ENCODE measurements around the gene ZCCHC14. TPM values are rescaled to one million over a fixed set of nuclear protein-coding genes. Genes with fewer than 3 reads are reported as not detected.

ZCCHC14 gene
- total RNA-seq, 1 experiment from 2014 or later = 27.7 TPM

DNA sequence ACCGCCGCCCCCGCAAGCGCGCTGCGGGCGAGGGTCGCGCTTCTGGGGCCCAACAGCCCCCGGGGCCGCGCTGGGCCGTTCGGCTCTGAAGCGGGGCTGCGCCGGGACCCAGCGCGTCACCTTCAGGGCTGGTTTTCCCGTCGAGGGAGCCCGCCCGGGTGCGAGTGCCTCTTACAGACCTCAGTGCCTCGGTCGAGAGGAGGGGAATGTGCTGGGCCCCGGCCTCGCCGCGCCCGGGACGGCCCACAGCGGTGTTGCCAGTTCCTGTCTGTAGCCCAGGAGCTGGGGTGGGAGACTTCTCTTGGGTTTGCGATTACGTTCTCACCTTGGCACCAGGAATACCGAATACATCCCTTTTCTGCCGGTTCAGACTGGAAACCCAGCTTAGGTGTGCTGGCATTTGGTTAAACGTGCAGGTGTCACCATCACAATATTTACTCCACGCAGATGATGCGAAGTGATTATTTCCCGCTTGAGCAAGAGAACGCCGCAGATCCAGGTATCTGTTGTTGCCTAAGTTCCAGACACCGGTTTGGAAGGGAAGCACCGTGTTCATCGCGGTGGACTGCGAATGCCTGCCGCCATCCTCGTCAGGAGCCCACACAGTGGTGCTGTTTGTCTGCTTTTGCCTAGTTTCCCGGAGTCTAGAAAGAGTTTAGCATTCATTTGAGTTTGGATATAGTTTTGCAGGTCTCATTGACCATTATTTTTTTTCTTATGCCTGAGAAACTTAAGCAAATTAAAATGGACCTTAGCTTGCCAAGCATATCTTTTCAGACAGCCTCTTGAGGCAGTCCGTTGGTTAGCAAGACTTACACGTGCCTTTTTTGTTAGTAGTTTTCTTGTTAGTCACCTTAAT is 99.8 kb downstream of the ZCCHC14 start:
- Mint-ChIP-seq H3K27ac (peak overlapping the region in 2 of 3 experiments; percentile 55 to 81; a peak in 2 of 7 replicates), H3K4me1 (peaks cover 25 to 27% of the 10 kb centered on the region in 2 experiments), H3K27me3 (ENCODE audit: low read depth) (peaks cover 2% of the 10 kb centered on the region; the same call in 1 of the 2 replicates), H3K4me3 (peak overlapping the region; percentile 79 to 88), H3K9me3 (no peaks in the 10 kb centered on the region; a peak in 1 of 5 replicates), H3K36me3 (ENCODE audit: insufficient read depth in 1 of 3, low read depth in 3 of 3) (peaks cover 0 to 8% (median 0%) of the 10 kb centered on the region in 3 experiments; a peak in 4 of 7 replicates)
- no peak overlapping the region for H4K91ac ChIP-seq (ENCODE audit: insufficient read length, low read depth, low read length)
- H4K5ac ChIP-seq (ENCODE audit: insufficient read length, low read depth, low read length) = no peak overlapping the region
- no peak overlapping the region for H2AK5ac ChIP-seq (ENCODE audit: insufficient read length, low read length)
- no peak overlapping the region for H2BK12ac ChIP-seq (ENCODE audit: insufficient read length, low read depth, low read length)
- H4K20me1 ChIP-seq (ENCODE audit: control insufficient read depth, insufficient read depth, insufficient read length) = no peaks in the 10 kb centered on the region
- TF ChIP-seq, protein P1, sequence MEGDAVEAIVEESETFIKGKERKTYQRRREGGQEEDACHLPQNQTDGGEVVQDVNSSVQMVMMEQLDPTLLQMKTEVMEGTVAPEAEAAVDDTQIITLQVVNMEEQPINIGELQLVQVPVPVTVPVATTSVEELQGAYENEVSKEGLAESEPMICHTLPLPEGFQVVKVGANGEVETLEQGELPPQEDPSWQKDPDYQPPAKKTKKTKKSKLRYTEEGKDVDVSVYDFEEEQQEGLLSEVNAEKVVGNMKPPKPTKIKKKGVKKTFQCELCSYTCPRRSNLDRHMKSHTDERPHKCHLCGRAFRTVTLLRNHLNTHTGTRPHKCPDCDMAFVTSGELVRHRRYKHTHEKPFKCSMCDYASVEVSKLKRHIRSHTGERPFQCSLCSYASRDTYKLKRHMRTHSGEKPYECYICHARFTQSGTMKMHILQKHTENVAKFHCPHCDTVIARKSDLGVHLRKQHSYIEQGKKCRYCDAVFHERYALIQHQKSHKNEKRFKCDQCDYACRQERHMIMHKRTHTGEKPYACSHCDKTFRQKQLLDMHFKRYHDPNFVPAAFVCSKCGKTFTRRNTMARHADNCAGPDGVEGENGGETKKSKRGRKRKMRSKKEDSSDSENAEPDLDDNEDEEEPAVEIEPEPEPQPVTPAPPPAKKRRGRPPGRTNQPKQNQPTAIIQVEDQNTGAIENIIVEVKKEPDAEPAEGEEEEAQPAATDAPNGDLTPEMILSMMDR (conservative IDR thresholded peaks at IDR 0.05) = no peak; the same call in 2 of the 3 replicates
- H2BK20ac ChIP-seq (ENCODE audit: low read depth, low read length, poor library complexity, severe bottlenecking) = no peak overlapping the region
- peaks cover 2% of the 10 kb centered on the region for H3K79me1 ChIP-seq (ENCODE audit: insufficient read depth, low read depth, low read length, poor library complexity, severe bottlenecking)
- DNase-seq = peak; percentile 50
- H2BK15ac ChIP-seq (ENCODE audit: low read depth, low read length) = no peak overlapping the region
- peaks cover 2% of the 10 kb centered on the region; the same call in 1 of the 2 replicates for H3K79me2 ChIP-seq (ENCODE audit: insufficient read depth, low read length)
- H3K4ac ChIP-seq (ENCODE audit: low read depth, low read length) = no peak overlapping the region
- H3K9me3 ChIP-seq (ENCODE audit: control insufficient read depth, low read depth, low read length) = no peaks in the 10 kb centered on the region
- peaks cover 3% of the 10 kb centered on the region; the same call in 1 of the 2 replicates for H3K4me1 ChIP-seq (ENCODE audit: insufficient read depth, low read length)
- no peak overlapping the region for H3K18ac ChIP-seq (ENCODE audit: insufficient read length, low read depth, low read length)
- H3K14ac ChIP-seq (ENCODE audit: insufficient read depth, low read length) = no peak overlapping the region
- WGBS (ENCODE audit: extremely low coverage, insufficient read length, low lambda C conversion rate) = no CpG with 5 or more reads among the region's 53 CpGs
- H2BK5ac ChIP-seq (ENCODE audit: insufficient read length, low read length) = no peak overlapping the region
- no peak overlapping the region for H4K8ac ChIP-seq (replicated peaks; ENCODE audit: insufficient read length, low read depth, low read length)
- H3K27ac ChIP-seq (ENCODE audit: insufficient read length, low read depth, low read length) = no peak overlapping the region
- peak overlapping the region; percentile 40 for H3K9ac ChIP-seq (ENCODE audit: extremely low read depth, insufficient read length, low read length)
- H2AFZ ChIP-seq (ENCODE audit: low read length) = no peak overlapping the region
- no peaks in the 10 kb centered on the region for H3K27me3 ChIP-seq (ENCODE audit: insufficient read depth, low read length)
- H2BK120ac ChIP-seq (ENCODE audit: low read depth, low read length, poor library complexity, severe bottlenecking) = no peak overlapping the region
- no peak overlapping the region for H3K56ac ChIP-seq (ENCODE audit: insufficient read length, low read depth, low read length)
- H3T11ph ChIP-seq (ENCODE audit: low read length) = no peak overlapping the region
- peak overlapping the region; percentile 78 for H3K4me2 ChIP-seq (ENCODE audit: insufficient read depth, insufficient read length, low read length)
- peaks cover 4% of the 10 kb centered on the region for H3K23me2 ChIP-seq (ENCODE audit: insufficient read length, low read depth, low read length, poor library complexity, severe bottlenecking)
- no peak overlapping the region for H3K23ac ChIP-seq (ENCODE audit: insufficient read length, low read depth, low read length)
